GM12878 (cell line): ENCODE measurements around the gene FNIP1. TPM values are rescaled to one million over a fixed set of nuclear protein-coding genes. Genes with fewer than 3 reads are reported as not detected.

ENCODE experiments used
- ATAC-seq: fragments of 200-7000 bp; cut with Tn5 transposase; 3 replicates; pipeline ENCODE4 v1.9.1; 2020; ENCODE audit warnings: mild to moderate bottlenecking, moderate library complexity
- BruUV-seq: library from RNA; stranded (reverse); fragments of 400-500 nt; replicated peaks from 2 replicates; lab custom pipeline; 2021; lab: Mats Ljungman, UMichigan
- CTCF ChIA-PET: fragments of 300-600 bp; sonication (Branson Sonifier 250); formaldehyde crosslinking; extraction: SDS; loops from one replicate; lab custom pipeline; 2021; ENCODE audit warnings: inconsistent platforms; lab: Yijun Ruan, JAX
- POLR2A ChIA-PET: fragments of 350-600 bp; formaldehyde crosslinking; extraction: SDS; loops from one replicate; lab custom pipeline; 2021; ENCODE audit warnings: inconsistent platforms; lab: Charles Lee
- RAD21 ChIA-PET: fragments of 300-600 bp; sonication (Branson Sonifier 250); formaldehyde crosslinking; loops from one replicate; lab custom pipeline; 2023; ENCODE audit warnings: antibody characterized with exemption; ENCODE audit not compliant: unreplicated experiment; lab: Charles Lee
- SMC1A ChIA-PET: fragments of 300-600 bp; sonication (Branson Sonifier 250); formaldehyde crosslinking; loops from one replicate; lab custom pipeline; 2023; ENCODE audit not compliant: unreplicated experiment, uncharacterized antibody; lab: Charles Lee
- DNase-seq: peaks from one replicate; pipeline ENCODE4 v3.0.0-alpha.2; 2011; ENCODE audit warnings: low read depth, low spot score
- FAIRE-seq: peaks from 3 replicates; lab custom pipeline; 2011; peaks lifted over from hg19 to GRCh38; lab: Jason Lieb, UNC
- H2AFZ ChIP-seq: 2 replicates; pipeline ENCODE4 v1.6.0; 2011; ENCODE audit warnings: low read depth, low read length, control low read depth; ENCODE audit not compliant: control insufficient read depth
- H3K27ac ChIP-seq: 2 replicates; pipeline ENCODE4 v1.5.1; 2011; ENCODE audit warnings: control low read depth; ENCODE audit not compliant: control insufficient read depth, insufficient read depth
- H3K27me3 ChIP-seq, 2 experiments: replicated peaks in 1 of 2; 2 replicates each; pipeline versions ENCODE4 v1.6.0 to v1.6.1; 2011; ENCODE audit warnings: low read length in 1 of 2; ENCODE audit not compliant: control insufficient read depth in 2 of 2, insufficient read depth in 2 of 2
- H3K36me3 ChIP-seq, 2 experiments: 2 replicates each; pipeline ENCODE4 v1.5.1; 2011; ENCODE audit warnings: low read length in 1 of 2; ENCODE audit not compliant: control insufficient read depth in 2 of 2, insufficient read depth in 2 of 2
- H3K4me1 ChIP-seq: 2 replicates; pipeline ENCODE4 v1.6.1; 2011; ENCODE audit warnings: mild to moderate bottlenecking, low read length, moderate library complexity, mixed read lengths; ENCODE audit not compliant: control insufficient read depth, insufficient read depth
- H3K4me2 ChIP-seq: 2 replicates; pipeline ENCODE4 v1.6.0; 2011; ENCODE audit warnings: control low read depth; ENCODE audit not compliant: control insufficient read depth, insufficient read depth
- H3K4me3 ChIP-seq: fragments of 200-600 bp; sonication (generic); 2 replicates; pipeline ENCODE4 v1.5.1; 2016
- H3K79me2 ChIP-seq: 2 replicates; pipeline ENCODE4 v1.6.0; 2011; ENCODE audit warnings: low read length; ENCODE audit not compliant: control insufficient read depth, insufficient read depth
- H3K9ac ChIP-seq: 2 replicates; pipeline ENCODE4 v1.8.0; 2011; ENCODE audit warnings: low read length, control low read depth, mixed read lengths; ENCODE audit not compliant: control insufficient read depth, insufficient read depth
- H3K9me3 ChIP-seq: replicated peaks from 3 replicates; pipeline ENCODE4 v1.5.1; 2011; ENCODE audit warnings: mild to moderate bottlenecking, low read length; ENCODE audit not compliant: control insufficient read depth, insufficient read depth
- H4K20me1 ChIP-seq: 2 replicates; pipeline ENCODE4 v1.6.0; 2011; ENCODE audit not compliant: control insufficient read depth, insufficient read depth
- ASH2L ChIP-seq: fragments of 300-600, 200-600 bp; sonication (generic); IDR thresholded peaks from 2 replicates; pipeline ENCODE4 v1.6.1; 2017; ENCODE audit warnings: low read depth, mild to moderate bottlenecking, borderline replicate concordance
- CEBPB ChIP-seq, 2 experiments: fragments of 150-350 bp in 1 of 2; IDR thresholded peaks; 2 replicates each; pipeline ENCODE4 v1.6.1; 2012 to 2014; ENCODE audit warnings: low read depth in 2 of 2, low read length in 2 of 2, borderline replicate concordance in 1 of 2, inconsistent platforms in 1 of 2
- CHD2 ChIP-seq: IDR thresholded peaks from 2 replicates; pipeline ENCODE4 v1.6.1; 2011; ENCODE audit warnings: low read depth, low read length, improper control_type of control experiment, borderline replicate concordance
- CHD4 ChIP-seq: fragments of 200-600 bp; sonication (generic); IDR thresholded peaks from 2 replicates; pipeline ENCODE4 v1.6.1; 2016; ENCODE audit warnings: mild to moderate bottlenecking
- EP300 ChIP-seq, 2 experiments: fragments of 150-350 bp in 1 of 2; IDR thresholded peaks; 2 replicates each; pipeline ENCODE4 v1.6.1; 2011 to 2012; ENCODE audit warnings: low read depth in 2 of 2, low read length in 2 of 2, borderline replicate concordance in 1 of 2, improper control_type of control experiment in 1 of 2, inconsistent platforms in 1 of 2; ENCODE audit not compliant: control insufficient read depth in 1 of 2
- HDAC2 ChIP-seq: fragments of 200-600 bp; sonication (generic); IDR thresholded peaks from 2 replicates; pipeline ENCODE4 v1.6.1; 2017
- IKZF2 ChIP-seq, 2 experiments: fragments of 450-650 bp; IDR thresholded peaks; 2 replicates each; pipeline ENCODE4 v1.6.1; 2017; ENCODE audit warnings: mild to moderate bottlenecking in 2 of 2, moderate library complexity in 2 of 2
- KAT2A ChIP-seq: conservative IDR thresholded peaks from 2 replicates; pipeline ENCODE4 v1.6.1; 2011; ENCODE audit warnings: low read depth, low read length; ENCODE audit not compliant: control insufficient read depth
- KDM1A ChIP-seq: fragments of 200-600 bp; sonication (generic); IDR thresholded peaks from 2 replicates; pipeline ENCODE4 v1.6.1; 2016; ENCODE audit warnings: borderline replicate concordance
- NBN ChIP-seq: fragments of 450-650 bp; IDR thresholded peaks from 2 replicates; pipeline ENCODE4 v1.6.1; 2016
- NFXL1 ChIP-seq: fragments of 450-650 bp; IDR thresholded peaks from 2 replicates; pipeline ENCODE4 v1.6.1; 2017; ENCODE audit warnings: antibody characterized with exemption, mild to moderate bottlenecking, borderline replicate concordance
- PAX8 ChIP-seq: fragments of 450-650 bp; IDR thresholded peaks from 2 replicates; pipeline ENCODE4 v1.6.1; 2017; ENCODE audit warnings: mild to moderate bottlenecking, moderate library complexity
- RAD51 ChIP-seq: fragments of 450-650 bp; IDR thresholded peaks from 2 replicates; pipeline ENCODE4 v1.6.1; 2016; ENCODE audit warnings: moderate library complexity, mild to moderate bottlenecking, inconsistent platforms
- SMAD1 ChIP-seq: fragments of 450-650 bp; IDR thresholded peaks from 2 replicates; pipeline ENCODE4 v1.6.1; 2018; ENCODE audit warnings: mild to moderate bottlenecking, low read depth; ENCODE audit not compliant: partially characterized antibody
- ZBED1 ChIP-seq: IDR thresholded peaks from 2 replicates; pipeline ENCODE4 v1.6.1; 2016; ENCODE audit warnings: borderline replicate concordance
- WGBS: methylation state at CpG from one replicate; pipeline ENCODE4 v1.1.6; 2016; ENCODE audit warnings: low lambda C conversion rate; ENCODE audit not compliant: insufficient replicate concordance, insufficient coverage; ENCODE audit errors: missing lambda C conversion rate; 5-methylcytosine and 5-hydroxymethylcytosine counted together
- in situ Hi-C: fragments of 300-500 bp; cut with MboI; formaldehyde crosslinking; loops from 9 replicates; pipeline ENCODE4 v1.14.3; 2018; ENCODE audit warnings: mixed read lengths
- intact Hi-C: fragments of 100-400 bp; cut with micrococcal nuclease; formaldehyde crosslinking; loops from one replicate; pipeline ENCODE4 v1.14.2; 2022; ENCODE audit not compliant: unreplicated experiment
- polyA plus RNA-seq, 11 experiments: library from polyadenylated mRNA; depleted of rRNA in 4 of 11; unstranded in 6 of 11; stranded (reverse) in 5 of 11; fragments of >200 nt; fragmentation: Nextera tagmentation in 4 of 11; fragmentation: Illumina TruSeq in 1 of 11; extraction: Ambion mirVana in 4 of 11; extraction: Trizol in 1 of 11; gene quantifications; 1 replicate in 1 of 11; 2 replicates in 10 of 11; pipeline versions ENCODE4 v1.2.1 to v1.2.3, GENCODE V29; 2011 to 2016; ENCODE audit warnings: inconsistent platforms in 2 of 11, missing spikeins in 2 of 11, low read depth in 1 of 11
- total RNA-seq, 4 experiments: library from RNA; depleted of rRNA in 3 of 4; stranded (reverse); fragments of >200 nt in 3 of 4; fragmentation: Illumina TruSeq in 1 of 4; extraction: Trizol in 1 of 4; gene quantifications; 2 replicates each; pipeline versions ENCODE4 v1.2.1 to v1.2.3, GENCODE V29; 2013 to 2021
- TF ChIP-seq, protein P1 (sequence below): IDR thresholded peaks from 2 replicates; pipeline ENCODE4 v1.6.1; 2011; ENCODE audit warnings: low read depth, mild to moderate bottlenecking, low read length, moderate library complexity, borderline replicate concordance; ENCODE audit errors: extremely low read depth
- TF ChIP-seq, protein P2 (sequence below): fragments of 450-650 bp; formaldehyde crosslinking; IDR thresholded peaks from 2 replicates; pipeline ENCODE4 v1.4.0; 2020; ENCODE audit warnings: mild to moderate bottlenecking, moderate library complexity
- TF ChIP-seq, protein P3 (sequence below): fragments of 450-650 bp; IDR thresholded peaks from 2 replicates; pipeline ENCODE4 v1.6.1; 2017; ENCODE audit warnings: borderline replicate concordance

The FNIP1 gene
- total and polyA plus RNA-seq, 10 of the 15 experiments (the other 5 are each of a cell fraction or from before 2014, with no cell fraction given) = 4.3 to 18.0 (median 14.0) TPM

DNA sequence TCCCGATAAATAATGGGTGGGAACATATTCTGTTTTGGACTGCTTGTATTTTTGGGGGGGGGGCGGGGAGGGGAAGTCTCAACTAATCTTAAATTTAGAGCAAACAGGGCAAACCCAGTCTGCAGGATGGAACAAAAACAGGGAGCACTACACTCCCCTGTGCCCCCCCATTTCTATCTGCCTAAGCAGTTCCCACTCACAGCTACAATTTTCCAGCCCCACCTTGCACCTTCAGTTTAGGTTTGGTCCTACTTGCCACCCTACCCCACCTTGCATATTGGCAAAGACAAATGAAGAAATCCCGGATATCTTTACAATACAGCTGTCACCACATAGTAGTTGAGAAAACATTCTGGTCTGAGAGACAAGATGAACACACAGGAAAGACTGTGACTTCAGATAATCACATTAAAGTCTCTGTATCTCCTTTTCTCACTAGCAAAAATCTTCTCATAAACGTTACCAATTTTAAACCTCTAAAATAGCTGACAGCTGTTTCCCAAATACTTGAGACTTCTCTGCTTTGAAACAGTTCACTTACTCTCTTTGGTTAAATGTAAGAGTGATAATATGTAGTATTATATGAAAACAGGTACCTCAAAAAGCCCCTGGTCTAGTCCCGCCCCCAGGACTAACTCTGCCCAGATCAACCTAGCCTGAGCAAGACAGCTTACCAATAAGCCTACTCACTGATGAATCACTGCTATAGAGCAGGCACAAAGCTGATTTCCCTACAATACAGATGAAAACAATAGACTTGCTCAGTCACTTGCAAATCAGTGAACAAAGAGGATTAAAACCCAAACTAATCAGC lies 156.6 kb downstream of the FNIP1 start:
- ChIA-PET SMC1A (interaction anchor here (0.6 to 2.8 kb wide), 8 partner anchors 8 to 367 kb away, joined by 3 to 12 read pairs (median 4); no protein-coding TSS in a partner anchor), CTCF (interaction anchor here (1.0 to 3.6 kb wide), 4 partner anchors 11 to 151 kb away, joined by 3 to 13 read pairs (median 4); no protein-coding TSS in a partner anchor), POLR2A (interaction anchor here (0.5 to 1.5 kb wide), 7 partner anchors 8 to 199 kb away, joined by 3 to 5 read pairs (median 4); no protein-coding TSS in a partner anchor), RAD21 (interaction anchor here (0.8 to 1.6 kb wide), 4 partner anchors 8 to 368 kb away, joined by 3 to 5 read pairs (median 4); no protein-coding TSS in a partner anchor)
- H3K9ac ChIP-seq = peak overlapping the region; percentile 17; the same call in 1 of the 2 replicates
- H2AFZ ChIP-seq = peak overlapping the region; percentile 15
- no peaks in the 10 kb centered on the region for H3K27me3 ChIP-seq
- BruUV-seq = no TSS peak
- no peak for FAIRE-seq
- intact Hi-C loops = no loop called here
- peak overlapping the region; percentile 4; the same call in 1 of the 2 replicates for H3K4me2 ChIP-seq
- no peaks in the 10 kb centered on the region for H3K9me3 ChIP-seq
- H3K4me3 ChIP-seq = no peak overlapping the region
- peak overlapping the region; percentile 57 for H3K27ac ChIP-seq
- peaks cover 26% of the 10 kb centered on the region for H3K4me1 ChIP-seq
- 32% methylated on average over 5 of the region's 5 CpGs for WGBS
- peak; percentile 74 for ATAC-seq
- H3K36me3 ChIP-seq = peaks cover 0 to 4% of the 10 kb centered on the region in 2 experiments; a peak in 1 of 4 replicates
- no peaks in the 10 kb centered on the region; the same call in 1 of the 2 replicates for H3K79me2 ChIP-seq
- H4K20me1 ChIP-seq = no peaks in the 10 kb centered on the region
- TF ChIP-seq NFXL1 (no peak), ZBED1 (no peak), CEBPB (IDR thresholded peaks at IDR 0.05; ENCODE audit: borderline replicate concordance in 1 of 2, low read depth in 2 of 2, low read length in 2 of 2) (no peak), PAX8 (no peak), CHD4 (no peak), HDAC2 (no peak), KDM1A (no peak), RAD51 (no peak), SMAD1 (no peak), NBN (no peak), EP300 (IDR thresholded peaks at IDR 0.05; ENCODE audit: borderline replicate concordance in 1 of 2, control insufficient read depth in 1 of 2, low read depth in 2 of 2, low read length in 2 of 2) (no peak), KAT2A (no peak), IKZF2 (IDR thresholded peaks at IDR 0.05) (no peak), CHD2 (no peak), ASH2L (no peak)
- TF ChIP-seq, protein P1, sequence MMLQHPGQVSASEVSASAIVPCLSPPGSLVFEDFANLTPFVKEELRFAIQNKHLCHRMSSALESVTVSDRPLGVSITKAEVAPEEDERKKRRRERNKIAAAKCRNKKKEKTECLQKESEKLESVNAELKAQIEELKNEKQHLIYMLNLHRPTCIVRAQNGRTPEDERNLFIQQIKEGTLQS = no peak
- TF ChIP-seq, protein P2, sequence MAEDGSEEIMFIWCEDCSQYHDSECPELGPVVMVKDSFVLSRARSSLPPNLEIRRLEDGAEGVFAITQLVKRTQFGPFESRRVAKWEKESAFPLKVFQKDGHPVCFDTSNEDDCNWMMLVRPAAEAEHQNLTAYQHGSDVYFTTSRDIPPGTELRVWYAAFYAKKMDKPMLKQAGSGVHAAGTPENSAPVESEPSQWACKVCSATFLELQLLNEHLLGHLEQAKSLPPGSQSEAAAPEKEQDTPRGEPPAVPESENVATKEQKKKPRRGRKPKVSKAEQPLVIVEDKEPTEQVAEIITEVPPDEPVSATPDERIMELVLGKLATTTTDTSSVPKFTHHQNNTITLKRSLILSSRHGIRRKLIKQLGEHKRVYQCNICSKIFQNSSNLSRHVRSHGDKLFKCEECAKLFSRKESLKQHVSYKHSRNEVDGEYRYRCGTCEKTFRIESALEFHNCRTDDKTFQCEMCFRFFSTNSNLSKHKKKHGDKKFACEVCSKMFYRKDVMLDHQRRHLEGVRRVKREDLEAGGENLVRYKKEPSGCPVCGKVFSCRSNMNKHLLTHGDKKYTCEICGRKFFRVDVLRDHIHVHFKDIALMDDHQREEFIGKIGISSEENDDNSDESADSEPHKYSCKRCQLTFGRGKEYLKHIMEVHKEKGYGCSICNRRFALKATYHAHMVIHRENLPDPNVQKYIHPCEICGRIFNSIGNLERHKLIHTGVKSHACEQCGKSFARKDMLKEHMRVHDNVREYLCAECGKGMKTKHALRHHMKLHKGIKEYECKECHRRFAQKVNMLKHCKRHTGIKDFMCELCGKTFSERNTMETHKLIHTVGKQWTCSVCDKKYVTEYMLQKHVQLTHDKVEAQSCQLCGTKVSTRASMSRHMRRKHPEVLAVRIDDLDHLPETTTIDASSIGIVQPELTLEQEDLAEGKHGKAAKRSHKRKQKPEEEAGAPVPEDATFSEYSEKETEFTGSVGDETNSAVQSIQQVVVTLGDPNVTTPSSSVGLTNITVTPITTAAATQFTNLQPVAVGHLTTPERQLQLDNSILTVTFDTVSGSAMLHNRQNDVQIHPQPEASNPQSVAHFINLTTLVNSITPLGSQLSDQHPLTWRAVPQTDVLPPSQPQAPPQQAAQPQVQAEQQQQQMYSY (CRISPR knock-in tag) = no peak
- TF ChIP-seq, protein P3, sequence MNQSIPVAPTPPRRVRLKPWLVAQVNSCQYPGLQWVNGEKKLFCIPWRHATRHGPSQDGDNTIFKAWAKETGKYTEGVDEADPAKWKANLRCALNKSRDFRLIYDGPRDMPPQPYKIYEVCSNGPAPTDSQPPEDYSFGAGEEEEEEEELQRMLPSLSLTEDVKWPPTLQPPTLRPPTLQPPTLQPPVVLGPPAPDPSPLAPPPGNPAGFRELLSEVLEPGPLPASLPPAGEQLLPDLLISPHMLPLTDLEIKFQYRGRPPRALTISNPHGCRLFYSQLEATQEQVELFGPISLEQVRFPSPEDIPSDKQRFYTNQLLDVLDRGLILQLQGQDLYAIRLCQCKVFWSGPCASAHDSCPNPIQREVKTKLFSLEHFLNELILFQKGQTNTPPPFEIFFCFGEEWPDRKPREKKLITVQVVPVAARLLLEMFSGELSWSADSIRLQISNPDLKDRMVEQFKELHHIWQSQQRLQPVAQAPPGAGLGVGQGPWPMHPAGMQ = no peak
- in situ Hi-C loops = no loop called here
- no peak for DNase-seq
